ENCODE data around the gene WDR36. TPM values are rescaled to one million over a fixed set of nuclear protein-coding genes. Genes with fewer than 3 reads are reported as not detected.

WDR36 gene
- total and polyA plus RNA-seq, 2 of the 8 experiments (the other 6 are each of a cell fraction or from before 2014, with no cell fraction given), result 9.3 to 41.8 TPM

GRCh38 chr5:111119221-111119620, 27.1 kb downstream of the WDR36 start:
- H3K36me3 ChIP-seq (ENCODE audit: control insufficient read depth in 2 of 4, insufficient read depth in 4 of 4, low read length in 3 of 4), result peaks cover 2 to 55% (median 19%) of the 10 kb centered on the region in 4 experiments
- H3K27me3 ChIP-seq (replicated peaks in 1 of 4; ENCODE audit: control insufficient read depth in 3 of 4, extremely low read depth in 1 of 4, insufficient read depth in 3 of 4, low read length in 3 of 4), result no peaks in the 10 kb centered on the region
- H3K79me2 ChIP-seq (ENCODE audit: control insufficient read depth in 1 of 2, insufficient read depth in 2 of 2, low read length in 2 of 2), result peaks cover 0 to 4% of the 10 kb centered on the region in 2 experiments; a peak in 1 of 4 replicates
- DNase-seq (ENCODE audit: low read depth in 1 of 2, low spot score in 2 of 2) (no peak), FAIRE-seq (no peak)
- H4K8ac ChIP-seq (ENCODE audit: extremely low read depth, insufficient read depth, low read length), result no peak overlapping the region
- H3K4ac ChIP-seq (replicated peaks; ENCODE audit: insufficient read length, low read depth, low read length), result no peak overlapping the region
- no peak overlapping the region for H3K4me3 ChIP-seq (ENCODE audit: extremely low read depth in 1 of 4, insufficient read depth in 2 of 4, low read depth in 3 of 4, low read length in 4 of 4)
- no peak overlapping the region for H2BK20ac ChIP-seq (ENCODE audit: low read length)
- no peak overlapping the region for H2BK5ac ChIP-seq (ENCODE audit: low read depth, low read length)
- no peaks in the 10 kb centered on the region for H3K9me3 ChIP-seq (ENCODE audit: insufficient read depth in 2 of 2, low read depth in 1 of 2, low read length in 1 of 2)
- no peak overlapping the region for H2AK5ac ChIP-seq (ENCODE audit: low read depth, low read length)
- no peak overlapping the region for H2AFZ ChIP-seq (ENCODE audit: low read length)
- H2BK15ac ChIP-seq (ENCODE audit: low read length), result no peak overlapping the region
- H3K56ac ChIP-seq (replicated peaks; ENCODE audit: insufficient read length, low read depth, low read length), result no peak overlapping the region
- no peaks in the 10 kb centered on the region for H3K79me1 ChIP-seq (ENCODE audit: low read depth, low read length)
- H4K5ac ChIP-seq (ENCODE audit: insufficient read length, low read depth, low read length), result no peak overlapping the region
- no peak overlapping the region for H4K91ac ChIP-seq (replicated peaks; ENCODE audit: insufficient read length, low read length)
- no peak overlapping the region for H3K14ac ChIP-seq (ENCODE audit: insufficient read length)
- H3K23me2 ChIP-seq (ENCODE audit: low read depth, low read length), result no peaks in the 10 kb centered on the region
- no peak overlapping the region for H3K27ac ChIP-seq (ENCODE audit: low read depth, low read length)
- POLR2A ChIA-PET (ENCODE audit: partially characterized antibody), result no interaction called here
- no peak overlapping the region for H3K4me2 ChIP-seq (ENCODE audit: insufficient read depth in 1 of 2, low read depth in 2 of 2, low read length in 2 of 2)
- H3K9ac ChIP-seq (replicated peaks in 1 of 4; ENCODE audit: extremely low read depth in 1 of 4, low read depth in 3 of 4, low read length in 3 of 4), result no peak overlapping the region
- H4K20me1 ChIP-seq (replicated peaks in 1 of 2; ENCODE audit: control insufficient read depth in 1 of 2, insufficient read depth in 2 of 2, low read length in 2 of 2), result no peaks in the 10 kb centered on the region
- H2BK120ac ChIP-seq (replicated peaks; ENCODE audit: low read depth, low read length), result no peak overlapping the region
- H3K18ac ChIP-seq (ENCODE audit: extremely low read depth, low read length), result no peak overlapping the region
- CTCF ChIA-PET (ENCODE audit: partially characterized antibody), result no interaction called here
- H3K4me1 ChIP-seq (replicated peaks in 1 of 4; ENCODE audit: control insufficient read depth in 3 of 4, insufficient read depth in 4 of 4, low read length in 3 of 4), result peaks cover 0 to 15% (median 2%) of the 10 kb centered on the region in 4 experiments; a peak in 3 of 7 replicates
- no peak overlapping the region for H2BK12ac ChIP-seq (ENCODE audit: low read depth, low read length)
- WGBS, 2 experiments (ENCODE audit: extremely low coverage in 1 of 2, insufficient coverage in 1 of 2, insufficient read length in 1 of 2, insufficient replicate concordance in 2 of 2, low coverage in 1 of 2, low lambda C conversion rate in 2 of 2, missing lambda C conversion rate in 1 of 2), result 92% methylated on average over 2 of the region's 2 CpGs; no CpG with 5 or more reads in 1 of the 2 experiments
- H3K23ac ChIP-seq (ENCODE audit: insufficient read length), result no peak overlapping the region
- no peak for TF ChIP-seq NRF1 (IDR thresholded peaks at IDR 0.05; ENCODE audit: low read depth, low read length)
- TF ChIP-seq HDAC2 (IDR thresholded peaks at IDR 0.05; ENCODE audit: borderline replicate concordance in 1 of 2, low read depth in 2 of 2, low read length in 2 of 2), result no peak
- no peak for TF ChIP-seq JUN (IDR thresholded peaks at IDR 0.05; ENCODE audit: low read depth, low read length)
- TF ChIP-seq E2F6 (IDR thresholded peaks at IDR 0.05), result no peak
- no peak for TF ChIP-seq RAD21 (IDR thresholded peaks at IDR 0.05 in 1 of 2, conservative IDR thresholded peaks at IDR 0.05 in 1 of 2; ENCODE audit: low read depth in 2 of 2, low read length in 2 of 2)
- TF ChIP-seq KDM4A (IDR thresholded peaks at IDR 0.05; ENCODE audit: low read depth, low read length, severe bottlenecking), result no peak
- TF ChIP-seq MAX (IDR thresholded peaks at IDR 0.05), result no peak
- TF ChIP-seq MAFK (IDR thresholded peaks at IDR 0.05; ENCODE audit: low read depth, low read length), result no peak
- TF ChIP-seq KDM1A (IDR thresholded peaks at IDR 0.05; ENCODE audit: borderline replicate concordance, low read length), result no peak
- no peak for TF ChIP-seq FOSL1 (IDR thresholded peaks at IDR 0.05; ENCODE audit: insufficient read depth, low read depth, low read length)
- TF ChIP-seq SP2 (IDR thresholded peaks at IDR 0.05; ENCODE audit: low read length), result no peak
- no peak for TF ChIP-seq POLR2A (IDR thresholded peaks at IDR 0.05; ENCODE audit: control extremely low read depth in 1 of 2, low read depth in 2 of 2, low read length in 2 of 2)
- TF ChIP-seq TAF7 (optimal IDR thresholded peaks at IDR 0.05; ENCODE audit: borderline replicate concordance, low read depth, low read length), result no peak
- TF ChIP-seq ASH2L (IDR thresholded peaks at IDR 0.05; ENCODE audit: low read length), result no peak
